Measurements from ENCODE around the gene BAIAP2L1. TPM values are rescaled to one million over a fixed set of nuclear protein-coding genes. Genes with fewer than 3 reads are reported as not detected.
"Not testable (repeated sequence)": the region's sequence is repeated elsewhere in the genome, so short reads cannot be mapped to it uniquely, and the experiment has no call there.

BAIAP2L1 gene
- total RNA-seq, 2 donors from 2014 or later, result 30.5 to 38.4 TPM

DNA sequence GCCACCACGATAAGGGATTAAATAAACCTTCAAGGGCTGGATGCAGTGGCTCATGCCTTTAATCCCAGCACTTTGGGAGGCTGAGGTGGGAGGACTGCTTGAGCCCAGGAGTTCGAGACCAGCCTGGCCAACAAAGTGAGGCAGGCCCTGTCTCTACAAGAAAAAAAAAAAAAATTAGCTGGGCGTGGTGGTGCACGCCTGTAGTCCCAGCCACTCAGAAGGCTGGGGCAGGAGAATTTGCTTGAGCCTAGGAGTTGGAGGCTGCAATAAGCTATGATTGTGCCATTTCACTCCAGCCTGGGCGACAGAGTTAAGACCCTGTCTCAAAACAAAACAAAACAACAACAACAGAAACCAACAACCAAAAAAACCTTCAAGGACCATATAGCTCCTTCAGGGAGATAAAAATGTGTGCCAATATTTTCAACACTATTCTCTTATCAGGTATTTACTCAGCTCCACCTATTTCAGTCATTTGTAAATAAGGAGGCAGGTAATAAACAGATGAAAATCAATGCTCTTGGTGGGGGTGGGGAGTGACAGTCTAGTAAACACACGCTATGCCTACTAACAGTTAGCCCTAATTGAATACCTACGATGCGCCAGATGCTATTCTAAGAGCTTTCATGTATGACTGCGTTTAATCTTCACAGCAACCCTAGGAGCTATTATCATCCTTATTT, 13.2 kb downstream of the BAIAP2L1 start:
- peaks cover 2% of the 10 kb centered on the region for H3K9me3 Mint-ChIP-seq
- Histone ChIP-seq H3K9me3 (ENCODE audit: control insufficient read depth, low read length) (no peaks in the 10 kb centered on the region), H3K4me3 (ENCODE audit: low read length) (no peak overlapping the region), H3K4me1 (ENCODE audit: control insufficient read depth, insufficient read depth, low read length) (peaks cover 3% of the 10 kb centered on the region), H3K27ac (ENCODE audit: low read depth, low read length) (no peak overlapping the region), H3K27me3 (ENCODE audit: control insufficient read depth, insufficient read depth, low read length, poor library complexity, severe bottlenecking) (no peaks in the 10 kb centered on the region), H3K36me3 (ENCODE audit: control insufficient read depth, insufficient read depth, low read length) (no peaks in the 10 kb centered on the region), H3K9ac (ENCODE audit: extremely low read depth, low read length, poor library complexity, severe bottlenecking) (no peak overlapping the region)
- no peak for DNase-seq
- H3K4me3 Mint-ChIP-seq, result no peak overlapping the region
- no peak for TF ChIP-seq CTCF (conservative IDR thresholded peaks at IDR 0.05)
- H3K36me3 Mint-ChIP-seq (ENCODE audit: low read depth), result peaks cover 15% of the 10 kb centered on the region
- WGBS, 2 experiments (ENCODE audit: insufficient coverage in 1 of 2, insufficient read length in 1 of 2), result 94 to 95% methylated on average over 7 to 9 of the region's 9 CpGs
- no peak overlapping the region for H3K27ac Mint-ChIP-seq
- peaks cover 15% of the 10 kb centered on the region for H3K4me1 Mint-ChIP-seq
- no peaks in the 10 kb centered on the region for H3K27me3 Mint-ChIP-seq (ENCODE audit: insufficient read depth)

DNA sequence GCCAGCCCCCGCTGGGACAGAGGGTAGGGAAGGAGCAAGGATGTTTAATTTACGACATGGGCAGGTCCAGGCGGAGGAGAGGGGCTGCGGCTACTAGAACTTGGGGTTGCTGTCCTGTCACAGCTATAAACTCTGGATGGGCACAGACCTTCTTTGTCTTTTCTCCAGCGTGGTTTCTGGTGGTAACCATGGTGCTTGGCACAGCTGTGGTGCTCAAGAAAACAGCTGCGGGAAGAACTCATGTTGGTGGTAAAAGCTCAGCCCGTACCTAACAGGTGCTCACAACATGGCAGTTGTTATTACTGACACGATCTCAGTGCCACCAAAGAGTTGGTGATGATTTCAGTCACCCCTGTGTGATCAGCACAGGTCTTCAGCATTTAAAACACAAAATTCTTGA, 13.8 kb downstream of the BAIAP2L1 start:
- Mint-ChIP-seq H3K4me3 (no peak overlapping the region), H3K4me1 (peaks cover 15% of the 10 kb centered on the region), H3K36me3 (ENCODE audit: low read depth) (peaks cover 15% of the 10 kb centered on the region), H3K9me3 (peaks cover 2% of the 10 kb centered on the region), H3K27ac (no peak overlapping the region), H3K27me3 (ENCODE audit: insufficient read depth) (no peaks in the 10 kb centered on the region)
- 95 to 96% methylated on average over 8 of the region's 8 CpGs for WGBS, 2 experiments (ENCODE audit: insufficient coverage in 1 of 2, insufficient read length in 1 of 2)
- TF ChIP-seq CTCF (conservative IDR thresholded peaks at IDR 0.05), result no peak
- H3K4me3 ChIP-seq (ENCODE audit: low read length), result no peak overlapping the region
- no peak overlapping the region for H3K27ac ChIP-seq (ENCODE audit: low read depth, low read length)
- H3K9me3 ChIP-seq (ENCODE audit: control insufficient read depth, low read length), result no peaks in the 10 kb centered on the region
- no peak for DNase-seq
- no peaks in the 10 kb centered on the region for H3K36me3 ChIP-seq (ENCODE audit: control insufficient read depth, insufficient read depth, low read length)
- no peak overlapping the region for H3K9ac ChIP-seq (ENCODE audit: extremely low read depth, low read length, poor library complexity, severe bottlenecking)
- no peaks in the 10 kb centered on the region for H3K27me3 ChIP-seq (ENCODE audit: control insufficient read depth, insufficient read depth, low read length, poor library complexity, severe bottlenecking)
- peaks cover 3% of the 10 kb centered on the region for H3K4me1 ChIP-seq (ENCODE audit: control insufficient read depth, insufficient read depth, low read length)

DNA sequence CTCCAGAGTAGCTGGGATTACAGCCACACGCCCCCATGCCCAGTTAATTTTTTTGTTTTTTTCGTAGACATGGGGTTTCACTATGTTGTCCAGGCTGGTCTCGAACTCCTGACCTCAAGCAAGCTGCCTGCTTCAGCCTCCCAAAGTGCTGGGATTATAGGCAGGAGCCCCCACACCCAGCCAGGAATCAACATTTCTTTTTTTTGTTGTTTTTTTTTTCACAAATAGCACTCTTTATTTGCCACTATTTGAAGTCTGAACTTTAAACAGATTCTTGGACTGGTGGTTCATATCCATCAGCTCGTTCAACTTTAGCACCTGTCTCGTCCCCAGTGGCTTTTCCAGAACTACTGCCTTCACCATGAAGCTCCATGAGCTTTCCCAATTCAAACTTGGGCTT, 15.4 kb downstream of the BAIAP2L1 start:
- not testable (repeated sequence) for H3K27ac ChIP-seq (ENCODE audit: low read depth, low read length); H3K9me3 Mint-ChIP-seq; H3K27me3 Mint-ChIP-seq (ENCODE audit: insufficient read depth); DNase-seq; H3K4me3 ChIP-seq (ENCODE audit: low read length); H3K4me1 ChIP-seq (ENCODE audit: control insufficient read depth, insufficient read depth, low read length); H3K9ac ChIP-seq (ENCODE audit: extremely low read depth, low read length, poor library complexity, severe bottlenecking); H3K9me3 ChIP-seq (ENCODE audit: control insufficient read depth, low read length); H3K4me3 Mint-ChIP-seq; H3K27me3 ChIP-seq (ENCODE audit: control insufficient read depth, insufficient read depth, low read length, poor library complexity, severe bottlenecking); H3K27ac Mint-ChIP-seq; H3K36me3 ChIP-seq (ENCODE audit: control insufficient read depth, insufficient read depth, low read length)
- Mint-ChIP-seq H3K36me3 (ENCODE audit: low read depth) (peaks cover 20% of the 10 kb centered on the region), H3K4me1 (peaks cover 15% of the 10 kb centered on the region)
- 97 to 100% methylated on average over 3 of the region's 5 CpGs for WGBS, 2 experiments (ENCODE audit: insufficient coverage in 1 of 2, insufficient read length in 1 of 2)
